NCI-H187 treated with DMSO at 0.1 percent for 48 hours (cell line): ENCODE data around the gene SOX12.
"Not testable (repeated sequence)": the region's sequence is repeated elsewhere in the genome, so short reads cannot be mapped to it uniquely, and the experiment has no call there.

Experiments
- DNase-seq: peaks from one replicate; lab custom pipeline; 2025; lab: John Stamatoyannopoulos, UW

Gene SOX12

GRCh38 chr20:328975-329695 is 3.8 kb downstream of the SOX12 start:
- DNase-seq: no peak

DNA sequence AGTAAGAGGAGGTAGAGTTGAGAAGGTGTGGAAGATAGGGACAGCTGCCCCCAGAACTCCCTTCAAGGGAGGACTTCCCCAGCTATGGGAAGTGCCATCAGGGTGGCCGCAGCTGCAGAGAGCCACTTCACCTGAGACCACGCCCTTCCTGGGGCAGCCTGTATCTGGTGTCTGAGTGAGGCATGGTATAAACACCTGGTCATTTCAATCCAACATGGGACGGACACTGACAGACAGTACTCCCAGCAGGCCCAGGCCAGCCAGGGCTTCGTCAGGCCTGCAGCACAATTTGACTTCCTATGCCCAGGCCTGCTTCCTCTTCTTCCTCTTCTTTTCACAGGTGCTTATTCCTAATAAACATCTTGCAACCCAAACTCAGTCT is 4.5 kb downstream of the SOX12 start:
- peak; percentile 23 for DNase-seq

- peak; percentile 53 for DNase-seq
These were observed 5.1 kb downstream of the SOX12 start for GRCh38 chr20:330233-331149.

DNA sequence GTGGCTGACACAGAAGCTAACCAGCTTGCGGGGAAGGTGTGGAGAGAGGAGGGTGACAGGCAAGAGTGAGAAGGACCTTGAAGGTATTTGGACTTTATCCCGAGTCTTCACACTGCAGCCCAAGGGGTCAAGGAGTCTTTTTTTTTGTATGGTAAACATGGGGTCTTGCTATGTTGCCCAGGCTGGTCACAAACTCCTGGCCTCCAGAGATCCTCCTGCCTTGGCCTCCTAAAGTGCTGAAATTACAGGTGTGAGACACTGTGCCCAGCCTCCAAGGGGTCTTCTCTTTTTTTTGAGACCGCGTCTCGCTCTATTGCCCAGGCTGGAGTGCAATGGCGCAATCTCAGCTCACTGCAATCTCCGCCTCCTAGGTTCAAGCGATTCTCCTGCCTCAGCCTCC is 9.2 kb downstream of the SOX12 start:
- DNase-seq: no peak

- not testable (repeated sequence) for DNase-seq
These were observed 10.7 kb downstream of the SOX12 start for GRCh38 chr20:336040-336439.

DNA sequence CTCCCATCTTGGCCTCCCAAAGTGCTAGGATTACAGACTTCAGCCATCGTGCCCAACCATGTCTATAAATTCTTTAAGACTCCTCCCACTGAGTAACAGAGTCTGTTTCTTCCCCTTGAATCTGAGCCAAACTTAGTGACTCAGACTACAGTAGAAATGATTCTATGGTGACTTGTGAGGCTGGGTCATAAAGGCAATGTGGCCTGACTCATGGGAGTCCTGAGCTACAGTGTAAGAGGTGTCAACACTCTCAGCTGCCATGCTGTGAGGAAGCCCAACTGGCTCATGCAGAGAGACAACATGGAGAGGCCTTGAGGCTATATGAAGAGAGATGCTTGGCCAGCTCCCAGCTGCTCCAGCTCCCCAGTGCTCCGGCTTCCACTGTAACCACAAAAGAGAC is 16.3 kb downstream of the SOX12 start:
- DNase-seq: no peak

DNA sequence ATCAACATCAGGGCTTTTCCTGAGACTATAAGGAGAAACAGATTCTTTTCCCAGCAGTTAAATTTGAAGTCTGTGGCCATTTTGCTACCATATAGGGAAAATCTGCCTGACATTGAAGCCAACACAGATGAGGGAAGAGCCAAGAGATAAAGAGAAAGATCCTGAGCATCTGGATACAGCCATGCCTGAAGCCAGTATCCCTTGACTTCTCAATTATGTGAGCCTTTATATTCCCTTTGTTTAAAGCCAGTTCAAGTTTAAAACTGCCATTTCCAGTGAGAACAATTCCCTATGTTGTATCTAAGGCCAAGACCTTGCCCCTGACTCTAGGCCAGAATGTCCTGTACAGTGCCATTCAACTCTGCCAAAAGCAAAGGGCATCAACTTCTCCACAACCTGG is 17.8 kb downstream of the SOX12 start:
- DNase-seq: no peak

- DNase-seq: no peak
These were observed 20.8 kb downstream of the SOX12 start for GRCh38 chr20:346033-346639.

DNA sequence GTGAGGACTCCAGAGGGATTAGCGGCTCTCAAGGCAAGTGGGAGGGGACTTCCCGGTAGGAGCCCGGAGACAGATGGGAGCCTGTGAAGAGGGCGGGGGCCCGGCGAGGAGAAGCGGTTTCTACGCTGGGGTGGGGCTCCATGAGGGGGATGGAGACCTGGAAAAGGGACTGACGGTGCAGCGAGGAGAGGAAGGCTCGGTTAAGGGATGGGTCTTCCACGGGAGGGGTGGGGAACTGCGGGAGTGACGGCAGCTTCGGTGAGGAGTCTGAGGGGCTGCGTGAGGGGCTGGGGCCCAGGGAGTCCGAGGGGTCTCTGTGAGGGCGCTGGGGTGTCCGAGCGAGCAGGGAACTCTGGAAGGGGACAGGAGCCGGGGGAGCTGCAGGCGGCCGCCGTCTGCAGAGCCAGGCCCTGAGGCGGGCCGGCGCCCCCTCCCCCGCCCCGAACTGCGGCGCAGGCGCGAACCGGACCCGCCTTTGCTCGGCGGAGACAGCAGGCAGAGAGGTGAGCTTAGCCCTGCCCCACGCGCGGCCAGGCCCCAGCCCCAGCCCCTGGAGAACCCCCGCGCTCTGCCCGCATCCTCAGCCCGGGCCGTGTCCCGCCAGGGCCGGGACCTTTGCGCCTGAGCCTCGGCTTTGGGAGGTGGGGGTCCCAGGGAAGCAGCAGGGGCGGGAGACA is 21.4 kb downstream of the SOX12 start, which contains the start of gene NRSN2:
Gene NRSN2 (plus strand): TSS at position 472 of the 677 bp plus-strand sequence. CDS start 2,533 bp downstream, outside the sequence.
- peak; percentile 48 for DNase-seq

DNA sequence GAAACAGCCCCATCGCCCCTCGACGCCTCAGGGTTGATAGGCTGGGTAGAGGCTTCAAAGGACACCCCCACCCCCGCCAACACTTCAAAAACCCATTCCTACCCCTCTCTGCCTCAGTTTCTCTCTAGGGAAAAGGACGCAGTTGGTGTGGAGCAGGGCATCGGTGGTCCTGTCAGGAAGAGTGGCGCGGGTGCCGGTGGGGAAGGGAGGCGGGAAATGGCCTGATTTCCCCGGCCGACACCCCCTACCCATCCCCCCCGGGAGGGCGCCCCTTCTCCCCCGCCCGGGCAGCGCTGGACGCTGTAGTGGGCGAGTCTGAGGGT is 21.9 kb downstream of the SOX12 start:
- no peak for DNase-seq

GRCh38 chr20:347640-348484 is 22.5 kb downstream of the SOX12 start:
- DNase-seq: peak; percentile 90

- DNase-seq: no peak
These were observed 23.9 kb downstream of the SOX12 start for GRCh38 chr20:348972-349841.

DNA sequence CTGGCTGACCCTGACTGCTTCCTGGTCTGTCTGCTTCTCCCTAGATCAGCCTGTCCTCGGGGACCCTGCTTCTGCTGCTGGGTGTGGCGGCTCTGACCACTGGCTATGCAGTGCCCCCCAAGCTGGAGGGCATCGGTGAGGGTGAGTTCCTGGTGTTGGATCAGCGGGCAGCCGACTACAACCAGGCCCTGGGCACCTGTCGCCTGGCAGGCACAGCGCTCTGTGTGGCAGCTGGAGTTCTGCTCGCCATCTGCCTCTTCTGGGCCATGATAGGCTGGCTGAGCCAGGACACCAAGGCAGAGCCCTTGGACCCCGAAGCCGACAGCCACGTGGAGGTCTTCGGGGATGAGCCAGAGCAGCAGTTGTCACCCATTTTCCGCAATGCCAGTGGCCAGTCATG is 27.8 kb downstream of the SOX12 start:
- no peak for DNase-seq

- peak; percentile 69 for DNase-seq
These were observed 29.1 kb downstream of the SOX12 start for GRCh38 chr20:354298-354977.

DNA sequence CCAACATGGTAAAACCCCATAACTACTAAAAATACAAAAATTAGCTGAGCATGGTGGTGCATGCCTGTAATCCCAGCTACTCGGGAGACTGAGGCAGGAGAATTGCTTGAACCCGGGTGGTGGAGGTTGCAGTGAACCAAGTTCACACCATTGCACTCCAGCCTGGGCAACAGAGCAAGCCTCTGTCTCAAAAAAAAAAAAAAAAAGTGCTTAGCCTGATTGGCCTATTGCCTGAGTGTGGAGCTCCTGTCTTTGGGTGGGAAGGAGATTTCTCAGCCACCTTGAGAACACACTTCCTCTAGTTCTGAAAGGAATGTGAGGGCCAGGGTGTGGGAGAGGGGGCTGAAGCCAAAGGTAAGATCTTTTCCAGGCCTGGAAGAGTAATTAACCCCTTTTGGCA is 30.8 kb downstream of the SOX12 start:
- DNase-seq: not testable (repeated sequence)

DNA sequence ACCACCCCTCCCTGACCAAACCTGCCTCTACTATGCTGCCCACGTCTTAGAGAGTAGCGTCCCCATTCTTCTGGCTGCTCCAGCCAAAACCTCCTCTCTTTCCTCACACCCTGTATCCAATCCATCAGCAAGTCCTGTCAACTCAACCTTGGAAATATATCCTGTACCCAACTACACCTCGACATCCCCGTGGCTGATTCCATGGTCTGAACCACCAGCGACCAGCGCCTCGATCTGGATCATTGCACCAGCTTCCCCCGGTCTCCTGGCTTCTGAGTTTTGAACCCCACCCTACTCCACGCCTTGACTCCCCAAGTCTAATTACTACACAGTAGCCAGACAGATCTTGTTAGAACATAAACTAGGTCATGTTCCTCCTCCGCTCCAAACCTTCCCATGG is 31.4 kb downstream of the SOX12 start:
- no peak for DNase-seq

DNA sequence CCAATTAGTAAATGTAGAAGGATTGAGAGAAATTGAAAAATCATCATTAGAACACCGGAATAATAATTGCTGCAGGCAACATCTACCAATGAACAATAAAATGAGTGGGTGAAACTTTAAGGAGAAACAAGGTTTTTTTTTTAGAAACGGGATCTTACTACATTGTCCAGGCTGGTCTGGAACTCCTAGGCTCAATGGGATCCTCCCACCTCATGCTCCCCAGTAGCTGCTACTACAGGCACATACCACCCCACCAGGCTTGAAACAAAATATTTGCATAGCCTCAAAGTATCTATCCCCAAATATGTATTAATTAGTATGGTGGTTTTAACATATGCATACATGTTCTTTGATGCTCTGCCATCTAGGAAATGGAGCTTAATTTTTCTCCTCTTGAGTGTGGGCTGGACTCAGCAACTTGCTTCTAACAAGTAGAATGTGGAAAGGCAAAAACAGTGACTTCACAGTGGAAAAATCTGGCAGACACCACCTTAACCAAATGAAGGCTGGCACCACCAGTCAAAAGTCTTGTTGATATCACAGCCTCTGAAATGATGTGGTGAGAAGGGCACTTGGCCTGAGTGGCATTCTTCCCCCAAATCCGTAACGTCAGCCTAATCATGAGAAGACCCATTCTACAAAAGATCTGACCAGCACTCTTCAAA is 33.7 kb downstream of the SOX12 start:
- DNase-seq: no peak

DNA sequence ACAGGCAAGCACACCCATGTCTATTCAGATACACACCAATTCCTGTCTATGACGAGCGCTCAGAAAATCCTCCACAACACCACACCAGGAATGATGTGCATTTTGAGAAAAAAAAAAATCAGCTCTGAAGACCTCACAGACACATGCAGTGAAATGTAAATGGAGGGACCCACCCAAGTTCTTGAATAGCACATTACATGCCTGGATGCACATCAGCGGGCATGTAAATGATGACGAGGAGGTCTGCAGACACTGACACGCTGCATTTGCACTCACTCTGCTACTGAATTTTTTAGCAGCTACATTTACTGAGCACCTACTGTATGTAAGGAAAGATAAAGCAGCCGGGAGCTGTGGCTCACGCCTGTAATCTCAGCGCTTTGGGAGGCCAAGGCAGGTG is 36.2 kb downstream of the SOX12 start:
- DNase-seq: peak; percentile 25
